CD4-positive, alpha-beta T cell treated with Interleukin-10 for 1 hour (primary cell): ENCODE results near the gene MAPKAP1.

ENCODE experiments used
- DNase-seq: peaks from one replicate; pipeline ENCODE4 v3.0.0-alpha.2; 2020

Gene MAPKAP1

GRCh38 chr9:125472926-125473701 lies 233.9 kb downstream of the MAPKAP1 start:
- no peak for DNase-seq

GRCh38 chr9:125472562-125472925 lies 234.5 kb downstream of the MAPKAP1 start:
- DNase-seq, result no peak

GRCh38 chr9:125470767-125471580 lies 236.0 kb downstream of the MAPKAP1 start:
- DNase-seq, result no peak

GRCh38 chr9:125470189-125470588 lies 236.8 kb downstream of the MAPKAP1 start:
- DNase-seq, result no peak

- no peak for DNase-seq
Observed at GRCh38 chr9:125468646-125469045, 238.4 kb downstream of the MAPKAP1 start.

- DNase-seq, result no peak
Observed at GRCh38 chr9:125467116-125467740, 239.8 kb downstream of the MAPKAP1 start.

GRCh38 chr9:125466411-125466810 lies 240.6 kb downstream of the MAPKAP1 start:
- DNase-seq, result no peak

GRCh38 chr9:125464591-125465385 lies 242.2 kb downstream of the MAPKAP1 start:
- DNase-seq, result no peak

GRCh38 chr9:125463926-125464325 lies 243.1 kb downstream of the MAPKAP1 start:
- DNase-seq, result no peak

GRCh38 chr9:125462861-125463291 lies 244.1 kb downstream of the MAPKAP1 start:
- no peak for DNase-seq

- DNase-seq, result no peak
Observed at GRCh38 chr9:125461636-125462190, 245.3 kb downstream of the MAPKAP1 start.

GRCh38 chr9:125460883-125461635 lies 245.9 kb downstream of the MAPKAP1 start:
- DNase-seq, result no peak

GRCh38 chr9:125460346-125460745 lies 246.7 kb downstream of the MAPKAP1 start:
- DNase-seq, result no peak

- DNase-seq, result no peak
Observed at GRCh38 chr9:125457357-125457756, 249.7 kb downstream of the MAPKAP1 start.

- DNase-seq, result no peak
Observed at GRCh38 chr9:125455876-125456275, 251.1 kb downstream of the MAPKAP1 start.

GRCh38 chr9:125455132-125455531 lies 251.9 kb downstream of the MAPKAP1 start:
- no peak for DNase-seq

- no peak for DNase-seq
Observed at GRCh38 chr9:125447202-125447802, 259.7 kb downstream of the MAPKAP1 start.

- DNase-seq, result no peak
Observed at GRCh38 chr9:125446561-125447094, 260.4 kb downstream of the MAPKAP1 start.

GRCh38 chr9:125444956-125445506 lies 262.0 kb downstream of the MAPKAP1 start:
- DNase-seq, result no peak

GRCh38 chr9:125444166-125444565 lies 262.8 kb downstream of the MAPKAP1 start:
- DNase-seq, result no peak

- DNase-seq, result no peak
Observed at GRCh38 chr9:125443367-125443766, 263.6 kb downstream of the MAPKAP1 start.
